ENCODE results near the gene COL20A1.
A peak's percentile ranks its signal among the peaks of the same experiment; 100 is the strongest.

COL20A1 gene

GRCh38 chr20:63272105-63273058, 20.6 kb upstream of the COL20A1 start, which contains the start of gene ARFGAP1:
ARFGAP1 (plus strand) TSS chr20:63272813; CDS start chr20:63275581, 2,768 bp downstream.
- no peak for TF ChIP-seq CTCF (IDR thresholded peaks at IDR 0.05; ENCODE audit: control extremely low read depth, extremely low read depth, low read depth, missing control alignments)
- peak; percentile 99 for DNase-seq (ENCODE audit: extremely low spot score)
- CTCF ChIA-PET, result interaction anchor here (1.0 to 2.6 kb wide), 4 partner anchors 9 to 49 kb away, joined by 4 to 15 read pairs (median 6); no protein-coding TSS in a partner anchor
- POLR2A ChIA-PET, result no interaction called here

GRCh38 chr20:63273059-63273579, 19.9 kb upstream of the COL20A1 start:
- TF ChIP-seq CTCF (IDR thresholded peaks at IDR 0.05; ENCODE audit: control extremely low read depth, extremely low read depth, low read depth, missing control alignments), result no peak
- ChIA-PET POLR2A (no interaction called here), CTCF (interaction anchor here (1.0 to 2.6 kb wide), 4 partner anchors 8 to 50 kb away, joined by 4 to 15 read pairs (median 6); no protein-coding TSS in a partner anchor)
- DNase-seq (ENCODE audit: extremely low spot score), result no peak

GRCh38 chr20:63273635-63274380, 19.2 kb upstream of the COL20A1 start:
- CTCF ChIA-PET, result interaction anchor here (2.6 kb wide), 1 partner anchor 50 kb away, joined by 15 read pairs; no protein-coding TSS in a partner anchor

GRCh38 chr20:63274381-63275228, 18.4 kb upstream of the COL20A1 start:
- POLR2A ChIA-PET, result no interaction called here
- no peak for DNase-seq (ENCODE audit: extremely low spot score)
- TF ChIP-seq CTCF (IDR thresholded peaks at IDR 0.05; ENCODE audit: control extremely low read depth, extremely low read depth, low read depth, missing control alignments), result no peak
- CTCF ChIA-PET, result interaction anchor here (2.1 kb wide), 1 partner anchor 51 kb away, joined by 6 read pairs; no protein-coding TSS in a partner anchor

More at GRCh38 chr20:63273635-63274380, 19.2 kb upstream of the COL20A1 start:
- DNase-seq (ENCODE audit: extremely low spot score), result no peak
- POLR2A ChIA-PET, result no interaction called here
- no peak for TF ChIP-seq CTCF (IDR thresholded peaks at IDR 0.05; ENCODE audit: control extremely low read depth, extremely low read depth, low read depth, missing control alignments)

GRCh38 chr20:63275825-63276224, 17.2 kb upstream of the COL20A1 start:
- no peak for DNase-seq (ENCODE audit: extremely low spot score)
- CTCF ChIA-PET, result interaction anchor here (2.1 kb wide), 1 partner anchor 53 kb away, joined by 6 read pairs; no protein-coding TSS in a partner anchor
- POLR2A ChIA-PET, result no interaction called here
- TF ChIP-seq CTCF (IDR thresholded peaks at IDR 0.05; ENCODE audit: control extremely low read depth, extremely low read depth, low read depth, missing control alignments), result no peak
